Measurements from ENCODE around the gene SSTR3. TPM values are rescaled to one million over a fixed set of nuclear protein-coding genes. Genes with fewer than 3 reads are reported as not detected.

SSTR3 gene
- total and polyA plus RNA-seq, 2 of the 13 experiments (the other 11 are each of a cell fraction or from before 2014, with no cell fraction given) = 0.08 to 0.64 TPM

DNA sequence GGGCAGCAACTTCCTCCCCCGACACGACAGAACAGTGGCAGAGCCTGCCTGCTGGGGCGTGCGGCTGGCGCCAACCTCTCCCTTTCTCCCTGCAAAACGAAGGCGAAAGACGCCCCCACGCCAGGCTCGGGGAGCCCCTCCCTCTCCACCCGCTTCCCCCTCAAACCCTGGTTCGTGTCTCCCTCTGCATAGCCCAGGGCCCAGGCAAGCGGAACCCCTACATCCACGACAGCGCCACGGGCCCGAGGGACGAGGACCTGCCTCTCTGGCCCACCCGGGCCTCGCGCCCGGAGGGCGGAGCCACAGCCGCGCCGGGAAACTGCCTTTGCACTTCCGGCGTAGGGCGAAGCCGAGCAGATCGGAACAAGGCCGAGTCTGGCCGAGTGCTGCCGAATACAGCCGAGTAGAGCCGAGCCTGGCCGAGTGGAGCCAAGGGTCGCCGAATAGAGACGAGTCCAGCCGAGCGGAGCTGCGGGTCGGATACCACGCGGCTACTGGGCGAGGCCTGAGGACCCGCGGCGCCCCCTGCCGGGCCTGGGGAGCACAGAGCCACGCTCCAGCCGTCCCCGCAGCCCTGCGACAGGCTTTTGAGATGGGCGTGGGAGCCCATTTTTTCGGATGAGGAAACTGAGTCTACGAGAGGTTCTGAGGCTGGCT lies 13.0 kb downstream of the SSTR3 start (continued):
- TF ChIP-seq ZNF503 (CRISPR knock-in tag; IDR thresholded peaks at IDR 0.05) (peak; percentile 72), POLR2AphosphoS5 (IDR thresholded peaks at IDR 0.05; ENCODE audit: low read depth, low read length) (peak; percentile 95), IRF1 (CRISPR knock-in tag; IDR thresholded peaks at IDR 0.05; ENCODE audit: low read depth) (0 out of 2 replicates have a peak, but pooled peaks have one; percentile 32), HMGXB4 (CRISPR knock-in tag; IDR thresholded peaks at IDR 0.05; ENCODE audit: borderline replicate concordance in 1 of 2, low read depth in 1 of 2) (peak; percentile 80 to 87; a peak in 3 of 4 replicates), TRIM22 (IDR thresholded peaks at IDR 0.05) (no peak), MLX (CRISPR knock-in tag; IDR thresholded peaks at IDR 0.05) (peak; percentile 64), ZNF333 (CRISPR knock-in tag; IDR thresholded peaks at IDR 0.05; ENCODE audit: borderline replicate concordance) (no peak), ARNTL (CRISPR knock-in tag; IDR thresholded peaks at IDR 0.05) (0 out of 2 replicates have a peak, but pooled peaks have one; percentile 27), ZNF232 (CRISPR knock-in tag; IDR thresholded peaks at IDR 0.05; ENCODE audit: borderline replicate concordance) (0 out of 2 replicates have a peak, but pooled peaks have one; percentile 17)
- TF ChIP-seq, protein P1, sequence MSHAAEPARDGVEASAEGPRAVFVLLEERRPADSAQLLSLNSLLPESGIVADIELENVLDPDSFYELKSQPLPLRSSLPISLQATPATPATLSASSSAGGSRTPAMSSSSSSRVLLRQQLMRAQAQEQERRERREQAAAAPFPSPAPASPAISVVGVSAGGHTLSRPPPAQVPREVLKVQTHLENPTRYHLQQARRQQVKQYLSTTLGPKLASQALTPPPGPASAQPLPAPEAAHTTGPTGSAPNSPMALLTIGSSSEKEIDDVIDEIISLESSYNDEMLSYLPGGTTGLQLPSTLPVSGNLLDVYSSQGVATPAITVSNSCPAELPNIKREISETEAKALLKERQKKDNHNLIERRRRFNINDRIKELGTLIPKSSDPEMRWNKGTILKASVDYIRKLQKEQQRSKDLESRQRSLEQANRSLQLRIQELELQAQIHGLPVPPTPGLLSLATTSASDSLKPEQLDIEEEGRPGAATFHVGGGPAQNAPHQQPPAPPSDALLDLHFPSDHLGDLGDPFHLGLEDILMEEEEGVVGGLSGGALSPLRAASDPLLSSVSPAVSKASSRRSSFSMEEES (CRISPR knock-in tag; IDR thresholded peaks at IDR 0.05) = no peak
- TF ChIP-seq, protein P2, sequence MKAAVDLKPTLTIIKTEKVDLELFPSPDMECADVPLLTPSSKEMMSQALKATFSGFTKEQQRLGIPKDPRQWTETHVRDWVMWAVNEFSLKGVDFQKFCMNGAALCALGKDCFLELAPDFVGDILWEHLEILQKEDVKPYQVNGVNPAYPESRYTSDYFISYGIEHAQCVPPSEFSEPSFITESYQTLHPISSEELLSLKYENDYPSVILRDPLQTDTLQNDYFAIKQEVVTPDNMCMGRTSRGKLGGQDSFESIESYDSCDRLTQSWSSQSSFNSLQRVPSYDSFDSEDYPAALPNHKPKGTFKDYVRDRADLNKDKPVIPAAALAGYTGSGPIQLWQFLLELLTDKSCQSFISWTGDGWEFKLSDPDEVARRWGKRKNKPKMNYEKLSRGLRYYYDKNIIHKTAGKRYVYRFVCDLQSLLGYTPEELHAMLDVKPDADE (CRISPR knock-in tag; IDR thresholded peaks at IDR 0.05) = peak; percentile 64; the same call in 1 of the 2 replicates
- TF ChIP-seq, protein P3, sequence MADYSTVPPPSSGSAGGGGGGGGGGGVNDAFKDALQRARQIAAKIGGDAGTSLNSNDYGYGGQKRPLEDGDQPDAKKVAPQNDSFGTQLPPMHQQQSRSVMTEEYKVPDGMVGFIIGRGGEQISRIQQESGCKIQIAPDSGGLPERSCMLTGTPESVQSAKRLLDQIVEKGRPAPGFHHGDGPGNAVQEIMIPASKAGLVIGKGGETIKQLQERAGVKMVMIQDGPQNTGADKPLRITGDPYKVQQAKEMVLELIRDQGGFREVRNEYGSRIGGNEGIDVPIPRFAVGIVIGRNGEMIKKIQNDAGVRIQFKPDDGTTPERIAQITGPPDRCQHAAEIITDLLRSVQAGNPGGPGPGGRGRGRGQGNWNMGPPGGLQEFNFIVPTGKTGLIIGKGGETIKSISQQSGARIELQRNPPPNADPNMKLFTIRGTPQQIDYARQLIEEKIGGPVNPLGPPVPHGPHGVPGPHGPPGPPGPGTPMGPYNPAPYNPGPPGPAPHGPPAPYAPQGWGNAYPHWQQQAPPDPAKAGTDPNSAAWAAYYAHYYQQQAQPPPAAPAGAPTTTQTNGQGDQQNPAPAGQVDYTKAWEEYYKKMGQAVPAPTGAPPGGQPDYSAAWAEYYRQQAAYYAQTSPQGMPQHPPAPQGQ (CRISPR knock-in tag; IDR thresholded peaks at IDR 0.05; ENCODE audit: borderline replicate concordance) = no peak
- TF ChIP-seq, protein P4, sequence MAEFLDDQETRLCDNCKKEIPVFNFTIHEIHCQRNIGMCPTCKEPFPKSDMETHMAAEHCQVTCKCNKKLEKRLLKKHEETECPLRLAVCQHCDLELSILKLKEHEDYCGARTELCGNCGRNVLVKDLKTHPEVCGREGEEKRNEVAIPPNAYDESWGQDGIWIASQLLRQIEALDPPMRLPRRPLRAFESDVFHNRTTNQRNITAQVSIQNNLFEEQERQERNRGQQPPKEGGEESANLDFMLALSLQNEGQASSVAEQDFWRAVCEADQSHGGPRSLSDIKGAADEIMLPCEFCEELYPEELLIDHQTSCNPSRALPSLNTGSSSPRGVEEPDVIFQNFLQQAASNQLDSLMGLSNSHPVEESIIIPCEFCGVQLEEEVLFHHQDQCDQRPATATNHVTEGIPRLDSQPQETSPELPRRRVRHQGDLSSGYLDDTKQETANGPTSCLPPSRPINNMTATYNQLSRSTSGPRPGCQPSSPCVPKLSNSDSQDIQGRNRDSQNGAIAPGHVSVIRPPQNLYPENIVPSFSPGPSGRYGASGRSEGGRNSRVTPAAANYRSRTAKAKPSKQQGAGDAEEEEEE (CRISPR knock-in tag; IDR thresholded peaks at IDR 0.05; ENCODE audit: borderline replicate concordance) = peak; percentile 22; the same call in 1 of the 2 replicates
